HFFc6 (cell line): ENCODE results near the gene GAA. TPM values are rescaled to one million over a fixed set of nuclear protein-coding genes. Genes with fewer than 3 reads are reported as not detected.

ENCODE experiments used
- DNase-seq: peaks from one replicate; pipeline ENCODE4 v3.0.0-alpha.2; 2018
- H3K27ac Mint-ChIP-seq: 2 replicates; pipeline ENCODE4 v1.8.0; 2020; ENCODE audit warnings: mild to moderate bottlenecking, mixed read lengths
- H3K27me3 Mint-ChIP-seq: 2 replicates; pipeline ENCODE4 v1.8.0; 2021; ENCODE audit warnings: mild to moderate bottlenecking, moderate library complexity, mixed read lengths; ENCODE audit not compliant: insufficient read depth
- H3K36me3 Mint-ChIP-seq: 2 replicates; pipeline ENCODE4 v1.8.0; 2021; ENCODE audit warnings: low read depth, mixed read lengths
- H3K4me1 Mint-ChIP-seq: 2 replicates; pipeline ENCODE4 v1.8.0; 2020; ENCODE audit warnings: low read depth, mixed read lengths
- H3K4me3 Mint-ChIP-seq: 2 replicates; pipeline ENCODE4 v1.8.0; 2020; ENCODE audit warnings: mild to moderate bottlenecking, moderate library complexity, mixed read lengths
- H3K9me3 Mint-ChIP-seq: 2 replicates; pipeline ENCODE4 v1.8.0; 2020; ENCODE audit warnings: mild to moderate bottlenecking, mixed read lengths
- total RNA-seq, 6 experiments: library from RNA; stranded (reverse); fragmentation: NEBNext Ultra II Directional; extraction: Animal tissue kit (Norgen Biotek cat#: 25700); gene quantifications; 2 replicates in 1 of 6; 3 replicates in 5 of 6; pipeline ENCODE4 v1.2.3, GENCODE V29; 2021
- TF ChIP-seq, protein P1 (sequence below): fragments of 200-600 bp; sonication (generic); IDR thresholded peaks from 2 replicates; pipeline ENCODE4 v1.5.0; 2021; ENCODE audit warnings: antibody characterized with exemption, mild to moderate bottlenecking

Gene GAA
- total RNA-seq, 6 experiments from 2014 or later: 17.4 to 34.1 (median 18.6) TPM

DNA sequence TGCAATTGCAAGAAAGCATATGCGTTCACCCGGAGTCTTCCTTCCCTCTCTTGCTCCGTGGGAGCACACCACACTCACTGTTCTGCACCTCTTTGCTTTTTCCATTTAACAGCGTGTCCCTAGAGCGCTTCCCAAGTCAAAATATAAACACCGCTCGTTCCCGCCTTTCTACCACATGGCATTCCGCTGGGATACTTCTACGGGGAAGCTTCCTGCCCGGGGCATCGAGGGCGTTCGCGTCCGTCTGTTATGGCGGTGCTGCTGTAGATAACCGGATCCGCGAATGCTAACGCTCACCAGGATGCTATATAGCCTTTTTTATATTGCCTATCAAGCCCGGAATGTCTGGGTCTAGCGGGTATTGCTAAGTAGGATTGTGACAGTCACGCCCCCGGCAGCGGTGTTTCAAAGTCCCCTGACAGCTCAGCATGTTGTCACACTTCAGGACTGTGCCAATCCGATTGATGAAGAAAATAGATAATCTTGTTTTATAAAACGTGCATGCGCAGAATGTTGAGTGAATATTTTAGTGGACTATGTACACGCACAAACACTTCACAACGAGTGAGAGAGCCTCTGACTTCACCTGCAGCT, 33.9 kb upstream of the GAA start:
- TF ChIP-seq, protein P1, sequence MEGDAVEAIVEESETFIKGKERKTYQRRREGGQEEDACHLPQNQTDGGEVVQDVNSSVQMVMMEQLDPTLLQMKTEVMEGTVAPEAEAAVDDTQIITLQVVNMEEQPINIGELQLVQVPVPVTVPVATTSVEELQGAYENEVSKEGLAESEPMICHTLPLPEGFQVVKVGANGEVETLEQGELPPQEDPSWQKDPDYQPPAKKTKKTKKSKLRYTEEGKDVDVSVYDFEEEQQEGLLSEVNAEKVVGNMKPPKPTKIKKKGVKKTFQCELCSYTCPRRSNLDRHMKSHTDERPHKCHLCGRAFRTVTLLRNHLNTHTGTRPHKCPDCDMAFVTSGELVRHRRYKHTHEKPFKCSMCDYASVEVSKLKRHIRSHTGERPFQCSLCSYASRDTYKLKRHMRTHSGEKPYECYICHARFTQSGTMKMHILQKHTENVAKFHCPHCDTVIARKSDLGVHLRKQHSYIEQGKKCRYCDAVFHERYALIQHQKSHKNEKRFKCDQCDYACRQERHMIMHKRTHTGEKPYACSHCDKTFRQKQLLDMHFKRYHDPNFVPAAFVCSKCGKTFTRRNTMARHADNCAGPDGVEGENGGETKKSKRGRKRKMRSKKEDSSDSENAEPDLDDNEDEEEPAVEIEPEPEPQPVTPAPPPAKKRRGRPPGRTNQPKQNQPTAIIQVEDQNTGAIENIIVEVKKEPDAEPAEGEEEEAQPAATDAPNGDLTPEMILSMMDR: no peak
- Mint-ChIP-seq H3K4me3 (no peak overlapping the region), H3K27ac (no peak overlapping the region), H3K27me3 (no peaks in the 10 kb centered on the region; the same call in 1 of the 2 replicates), H3K4me1 (peaks cover 34% of the 10 kb centered on the region), H3K9me3 (no peaks in the 10 kb centered on the region), H3K36me3 (no peaks in the 10 kb centered on the region)
- DNase-seq: no peak

DNA sequence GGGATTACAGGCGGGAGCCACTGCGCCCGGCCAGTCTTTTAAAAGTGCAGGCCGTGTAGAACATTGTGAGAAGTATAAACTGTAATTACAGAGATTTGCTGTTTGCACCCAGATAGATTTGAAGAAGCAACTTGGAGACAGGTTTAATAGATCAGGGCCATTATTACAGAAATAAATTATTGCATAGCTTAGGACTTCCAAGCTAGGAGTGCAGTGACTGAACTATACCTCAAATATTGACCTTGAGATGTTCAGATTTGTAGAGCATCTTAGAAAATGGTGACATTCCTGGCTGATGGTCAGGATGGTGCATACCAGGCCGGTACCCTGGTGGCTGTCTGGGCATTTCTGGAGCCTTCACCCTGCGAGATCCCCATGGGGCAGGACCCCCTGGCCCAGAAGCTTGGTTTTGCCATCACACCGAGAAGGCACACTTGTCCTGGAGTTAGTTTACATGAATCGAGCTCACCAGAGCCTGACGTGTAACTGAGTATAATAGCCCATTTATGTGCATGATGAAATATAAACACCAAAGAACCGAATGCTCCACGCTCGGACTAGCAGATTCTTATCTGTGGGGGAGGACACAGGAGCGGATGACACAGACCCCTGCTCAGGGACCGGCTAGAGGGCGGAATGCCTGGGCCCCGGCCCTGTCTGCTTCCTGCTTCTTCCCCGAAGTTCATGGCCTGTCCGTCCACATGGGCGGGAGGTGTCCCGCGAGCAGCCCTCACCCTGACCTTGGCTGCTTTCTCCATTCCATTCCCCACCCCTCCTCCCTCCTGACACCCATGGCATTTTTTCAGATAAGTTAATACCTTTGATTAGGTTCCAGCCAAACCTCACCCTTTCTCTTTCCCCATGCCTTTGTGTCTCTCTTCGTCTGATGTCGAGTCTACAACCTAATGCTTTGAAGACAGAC, 32.8 kb upstream of the GAA start:
- no peaks in the 10 kb centered on the region for H3K36me3 Mint-ChIP-seq
- peak overlapping the region; percentile 72 for H3K27ac Mint-ChIP-seq
- no peaks in the 10 kb centered on the region for H3K9me3 Mint-ChIP-seq
- DNase-seq: peak; percentile 57
- H3K4me3 Mint-ChIP-seq: peak overlapping the region; percentile 42
- TF ChIP-seq, protein P1: no peak
- H3K27me3 Mint-ChIP-seq: no peaks in the 10 kb centered on the region; the same call in 1 of the 2 replicates
- H3K4me1 Mint-ChIP-seq: peaks cover 34% of the 10 kb centered on the region

- H3K4me3 Mint-ChIP-seq: peak overlapping the region; percentile 70; the same call in 1 of the 2 replicates
- H3K36me3 Mint-ChIP-seq: no peaks in the 10 kb centered on the region
- H3K9me3 Mint-ChIP-seq: no peaks in the 10 kb centered on the region
- TF ChIP-seq, protein P1: no peak
- no peak overlapping the region for H3K27ac Mint-ChIP-seq
- DNase-seq: no peak
- peaks cover 23% of the 10 kb centered on the region for H3K4me1 Mint-ChIP-seq
- H3K27me3 Mint-ChIP-seq: peaks cover 4% of the 10 kb centered on the region
Measured at GRCh38 chr17:80070375-80071115, 30.8 kb upstream of the GAA start.

DNA sequence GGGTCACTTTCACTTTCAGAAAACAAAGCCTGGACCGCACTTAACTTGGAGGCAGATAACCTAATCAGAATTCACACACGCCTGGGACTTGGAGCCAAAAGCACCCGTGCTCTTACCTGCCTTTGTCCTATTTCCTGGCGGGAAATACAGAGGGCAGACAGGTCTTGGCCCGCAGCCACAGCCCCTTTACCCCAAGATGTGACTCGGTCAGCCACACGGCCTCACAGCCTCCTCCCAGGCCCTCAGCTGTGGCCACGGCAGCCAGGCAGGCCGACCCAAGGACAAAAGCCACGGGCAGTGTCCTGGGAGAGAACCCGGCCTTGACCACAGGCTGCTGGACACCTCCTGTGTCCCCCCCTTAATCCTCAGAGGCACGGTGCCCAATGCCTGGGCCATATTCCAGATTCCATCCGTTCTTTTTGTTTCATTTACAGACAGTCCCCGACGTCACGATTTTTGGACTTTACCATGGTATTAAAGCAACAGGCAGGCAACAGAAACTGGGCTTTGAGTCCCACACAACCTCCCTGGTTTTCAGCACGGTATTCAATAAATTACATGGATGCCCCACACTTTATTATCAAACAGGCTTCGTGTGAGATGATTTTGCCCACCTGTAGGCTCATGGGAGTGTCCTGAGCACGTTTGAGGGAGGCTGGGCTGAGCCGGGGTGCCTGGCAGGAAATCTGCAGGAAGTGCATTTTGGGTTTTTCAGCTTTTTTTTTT, 30.1 kb upstream of the GAA start:
- no peak for DNase-seq
- TF ChIP-seq, protein P1: no peak
- peak overlapping the region; percentile 70 for H3K4me3 Mint-ChIP-seq
- peak overlapping the region; percentile 34; the same call in 1 of the 2 replicates for H3K27ac Mint-ChIP-seq
- no peaks in the 10 kb centered on the region for H3K9me3 Mint-ChIP-seq
- H3K4me1 Mint-ChIP-seq: peaks cover 23% of the 10 kb centered on the region
- no peaks in the 10 kb centered on the region for H3K36me3 Mint-ChIP-seq
- peaks cover 4% of the 10 kb centered on the region for H3K27me3 Mint-ChIP-seq

- Mint-ChIP-seq H3K27ac (no peak overlapping the region), H3K9me3 (no peaks in the 10 kb centered on the region), H3K4me3 (no peak overlapping the region), H3K27me3 (peaks cover 4% of the 10 kb centered on the region), H3K4me1 (peaks cover 23% of the 10 kb centered on the region), H3K36me3 (0 out of 2 replicates have a peak, but pooled peaks cover under 1% of the 10 kb centered on the region)
- DNase-seq: no peak
- TF ChIP-seq, protein P1: no peak
Measured at GRCh38 chr17:80072410-80072809, 29.0 kb upstream of the GAA start.
